Osteoblast (primary cell): ENCODE measurements around the gene EREG. TPM values are rescaled to one million over a fixed set of nuclear protein-coding genes. Genes with fewer than 3 reads are reported as not detected.
A peak's percentile ranks its signal among the peaks of the same experiment; 100 is the strongest.
"Not testable (repeated sequence)": the region's sequence is repeated elsewhere in the genome, so short reads cannot be mapped to it uniquely, and the experiment has no call there.

ENCODE experiments used
- DNase-seq: peaks from one replicate; pipeline ENCODE4 v3.0.0; 2011; ENCODE audit warnings: low spot score, mixed read lengths; ENCODE audit not compliant: insufficient read length; ENCODE audit errors: missing footprints
- H2AFZ ChIP-seq: 2 replicates; pipeline ENCODE4 v1.6.0; 2011; ENCODE audit warnings: mild to moderate bottlenecking, low read length
- H3K27ac ChIP-seq: 2 replicates; pipeline ENCODE4 v1.5.1; 2011; ENCODE audit warnings: mild to moderate bottlenecking, low read depth, low read length, moderate library complexity
- H3K27me3 ChIP-seq: 2 replicates; pipeline ENCODE4 v1.6.0; 2012; ENCODE audit warnings: mild to moderate bottlenecking, control low read depth, inconsistent platforms, low read length, moderate library complexity; ENCODE audit not compliant: insufficient read depth
- H3K36me3 ChIP-seq: 2 replicates; pipeline ENCODE4 v1.5.1; 2011; ENCODE audit warnings: mild to moderate bottlenecking, low read length, control low read depth, moderate library complexity; ENCODE audit not compliant: insufficient read depth
- H3K4me1 ChIP-seq: 2 replicates; pipeline ENCODE4 v1.5.1; 2011; ENCODE audit warnings: mild to moderate bottlenecking, low read length, control low read depth, moderate library complexity; ENCODE audit not compliant: insufficient read depth
- H3K4me2 ChIP-seq: 2 replicates; pipeline ENCODE4 v1.6.0; 2011; ENCODE audit warnings: mild to moderate bottlenecking, low read length; ENCODE audit not compliant: insufficient read depth
- H3K4me3 ChIP-seq: fragments of 200-600 bp; sonication (generic); 3 replicates; pipeline ENCODE4 v1.5.1; 2012; ENCODE audit warnings: mild to moderate bottlenecking, low read length, inconsistent platforms; ENCODE audit not compliant: insufficient read depth
- H3K79me2 ChIP-seq: 2 replicates; pipeline ENCODE4 v1.6.0; 2012; ENCODE audit warnings: mild to moderate bottlenecking, low read length, control low read depth, inconsistent platforms; ENCODE audit not compliant: insufficient read depth
- H3K9me3 ChIP-seq: 2 replicates; pipeline ENCODE4 v1.5.1; 2011; ENCODE audit warnings: low read depth, low read length, control low read depth
- H4K20me1 ChIP-seq: 2 replicates; pipeline ENCODE4 v1.6.0; 2012; ENCODE audit warnings: mild to moderate bottlenecking, low read length, control low read depth; ENCODE audit not compliant: insufficient read depth
- CTCF ChIP-seq: IDR thresholded peaks from 2 replicates; pipeline ENCODE4 v1.5.1; 2011; ENCODE audit warnings: mild to moderate bottlenecking, low read depth, low read length, moderate library complexity; ENCODE audit errors: extremely low read depth
- total RNA-seq: library from RNA; depleted of rRNA; stranded (reverse); fragments of >200 nt; gene quantifications from 2 replicates; pipeline ENCODE4 v1.2.3, GENCODE V29; 2012

The EREG gene
- total RNA-seq, 1 donor, result 1.1 TPM

GRCh38 chr4:74394476-74395136, 29.7 kb downstream of the EREG start:
- Histone ChIP-seq H3K4me1 (peaks cover 4% of the 10 kb centered on the region), H2AFZ (no peak overlapping the region), H3K27me3 (no peaks in the 10 kb centered on the region), H3K36me3 (no peaks in the 10 kb centered on the region), H3K79me2 (no peaks in the 10 kb centered on the region), H3K4me2 (no peak overlapping the region), H3K4me3 (no peak overlapping the region), H3K9me3 (no peaks in the 10 kb centered on the region), H4K20me1 (no peaks in the 10 kb centered on the region), H3K27ac (no peak overlapping the region)
- no peak for DNase-seq
- no peak for TF ChIP-seq CTCF

- Histone ChIP-seq H3K4me2 (no peak overlapping the region), H3K27ac (no peak overlapping the region), H3K36me3 (no peaks in the 10 kb centered on the region), H3K4me3 (no peak overlapping the region), H3K9me3 (no peaks in the 10 kb centered on the region), H2AFZ (no peak overlapping the region), H3K4me1 (peaks cover 4% of the 10 kb centered on the region), H4K20me1 (no peaks in the 10 kb centered on the region), H3K79me2 (no peaks in the 10 kb centered on the region), H3K27me3 (no peaks in the 10 kb centered on the region)
- no peak for DNase-seq
- no peak for TF ChIP-seq CTCF
Observed at GRCh38 chr4:74395633-74396032, 30.7 kb downstream of the EREG start.

GRCh38 chr4:74397748-74398426, 32.9 kb downstream of the EREG start:
- H2AFZ ChIP-seq, result peak overlapping the region; percentile 79
- peaks cover 4% of the 10 kb centered on the region for H3K4me1 ChIP-seq
- no peaks in the 10 kb centered on the region for H3K79me2 ChIP-seq
- DNase-seq, result peak; percentile 57
- H3K4me2 ChIP-seq, result peak overlapping the region; percentile 64
- no peaks in the 10 kb centered on the region for H4K20me1 ChIP-seq
- no peak overlapping the region for H3K27ac ChIP-seq
- no peaks in the 10 kb centered on the region for H3K27me3 ChIP-seq
- H3K4me3 ChIP-seq, result peak overlapping the region; percentile 25
- TF ChIP-seq CTCF, result no peak
- no peaks in the 10 kb centered on the region for H3K9me3 ChIP-seq
- no peaks in the 10 kb centered on the region for H3K36me3 ChIP-seq

- H3K4me2 ChIP-seq, DNase-seq, H3K4me1 ChIP-seq, H3K27me3 ChIP-seq, H4K20me1 ChIP-seq, H2AFZ ChIP-seq, H3K36me3 ChIP-seq, H3K4me3 ChIP-seq, H3K9me3 ChIP-seq, H3K27ac ChIP-seq, H3K79me2 ChIP-seq: not testable (repeated sequence)
Observed at GRCh38 chr4:74398894-74399589, 34.1 kb downstream of the EREG start.
